GM21737 (cell line): ENCODE measurements around the gene HLA-DMA.

ENCODE experiments used
- ATAC-seq: cut with Tn5 transposase; IDR thresholded peaks from one replicate; pipeline ENCODE4 v1.9.1; 2021; ENCODE audit warnings: mild to moderate bottlenecking, moderate library complexity; ENCODE audit not compliant: unreplicated experiment

The HLA-DMA gene

DNA sequence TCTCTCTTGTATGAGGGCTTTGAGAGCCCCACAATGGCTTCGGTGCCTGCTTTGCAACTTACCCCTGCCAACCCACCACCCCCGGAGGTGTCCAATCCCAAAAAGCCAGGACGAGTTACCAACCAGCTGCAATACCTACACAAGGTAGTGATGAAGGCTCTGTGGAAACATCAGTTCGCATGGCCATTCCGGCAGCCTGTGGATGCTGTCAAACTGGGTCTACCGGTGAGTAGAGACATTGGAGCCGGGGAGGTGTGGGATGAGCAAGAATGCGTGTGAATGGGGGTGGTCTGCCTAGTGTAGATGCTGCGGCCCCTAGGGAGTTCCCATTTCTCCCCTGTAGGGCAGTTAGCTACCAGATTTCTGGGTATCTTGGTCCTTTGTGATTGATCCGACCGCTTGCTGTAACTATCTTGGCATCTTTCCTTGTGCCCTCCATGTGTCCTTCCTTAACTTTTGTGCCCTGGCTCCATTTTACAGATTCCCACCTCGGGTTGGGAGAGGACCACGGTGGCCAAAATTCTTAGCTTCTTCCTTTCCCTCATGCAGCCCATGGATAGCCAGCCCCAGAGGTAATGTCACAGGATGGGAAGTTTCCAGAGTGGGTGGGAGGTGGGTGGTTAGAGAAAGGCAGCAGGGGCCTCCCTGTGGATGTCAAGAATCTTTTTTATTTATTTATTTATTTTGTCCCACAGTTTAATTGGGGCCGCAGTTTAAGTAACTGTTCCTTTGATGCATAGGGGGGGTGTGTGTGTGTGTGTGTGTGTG, 21.8 kb upstream of the HLA-DMA start:
- no peak for ATAC-seq

DNA sequence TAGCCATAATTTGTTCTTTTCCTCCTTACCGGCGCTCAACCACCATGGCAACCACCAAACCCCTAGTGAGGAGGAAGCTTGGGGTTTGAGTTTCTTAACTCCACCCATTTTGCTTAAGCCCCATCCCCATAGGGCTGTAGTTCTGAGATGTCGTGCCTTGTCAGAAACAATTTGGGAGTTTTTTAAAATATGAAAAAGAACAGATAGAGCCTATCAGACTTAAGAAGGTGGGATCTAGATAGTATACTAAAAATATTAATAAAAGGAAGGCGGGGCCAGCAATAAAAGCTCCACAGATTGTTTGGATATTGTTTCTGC, 21.1 kb upstream of the HLA-DMA start:
- no peak for ATAC-seq

DNA sequence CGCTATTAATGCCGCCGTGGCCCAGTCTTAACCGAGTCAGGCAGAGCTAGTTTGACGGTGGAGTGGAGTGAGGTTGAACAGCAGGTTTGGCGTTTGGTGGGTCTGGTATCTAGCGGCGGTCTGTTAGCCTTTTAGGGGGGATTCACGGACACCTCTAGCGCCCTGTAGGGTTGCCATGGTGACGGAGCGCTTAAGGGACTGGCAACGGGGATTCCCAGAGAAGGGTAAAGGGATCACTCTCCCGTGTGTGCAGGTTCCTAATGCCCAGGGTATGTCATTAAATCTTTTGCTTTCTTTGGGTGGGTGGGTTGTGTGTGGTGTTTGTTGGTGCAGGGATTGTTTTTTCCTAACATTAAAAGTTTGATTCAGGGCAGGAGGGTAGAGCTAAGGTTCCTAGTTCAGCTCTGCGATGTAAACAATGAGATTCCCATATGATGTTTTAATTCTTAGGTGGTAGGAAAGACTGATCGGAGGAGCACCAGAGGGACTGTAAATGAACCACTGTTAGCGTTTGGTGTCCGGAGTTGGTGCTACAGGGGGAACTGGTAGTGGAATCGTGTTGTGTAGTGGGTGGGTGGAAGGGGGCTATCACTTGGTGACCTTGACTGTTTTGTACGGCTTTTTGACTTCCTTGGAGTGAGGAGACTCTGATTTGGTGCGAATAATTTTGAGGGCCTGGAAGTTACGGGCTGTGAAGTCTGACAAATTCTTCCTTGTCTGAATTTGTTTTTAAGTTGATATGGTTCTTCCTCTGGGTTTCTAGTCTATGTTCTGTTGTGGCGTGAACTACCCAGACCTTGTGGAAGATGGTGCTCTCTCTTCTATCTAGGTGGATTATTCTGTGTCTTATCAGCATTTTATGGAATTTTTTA, 20.5 kb upstream of the HLA-DMA start:
- ATAC-seq: no peak

DNA sequence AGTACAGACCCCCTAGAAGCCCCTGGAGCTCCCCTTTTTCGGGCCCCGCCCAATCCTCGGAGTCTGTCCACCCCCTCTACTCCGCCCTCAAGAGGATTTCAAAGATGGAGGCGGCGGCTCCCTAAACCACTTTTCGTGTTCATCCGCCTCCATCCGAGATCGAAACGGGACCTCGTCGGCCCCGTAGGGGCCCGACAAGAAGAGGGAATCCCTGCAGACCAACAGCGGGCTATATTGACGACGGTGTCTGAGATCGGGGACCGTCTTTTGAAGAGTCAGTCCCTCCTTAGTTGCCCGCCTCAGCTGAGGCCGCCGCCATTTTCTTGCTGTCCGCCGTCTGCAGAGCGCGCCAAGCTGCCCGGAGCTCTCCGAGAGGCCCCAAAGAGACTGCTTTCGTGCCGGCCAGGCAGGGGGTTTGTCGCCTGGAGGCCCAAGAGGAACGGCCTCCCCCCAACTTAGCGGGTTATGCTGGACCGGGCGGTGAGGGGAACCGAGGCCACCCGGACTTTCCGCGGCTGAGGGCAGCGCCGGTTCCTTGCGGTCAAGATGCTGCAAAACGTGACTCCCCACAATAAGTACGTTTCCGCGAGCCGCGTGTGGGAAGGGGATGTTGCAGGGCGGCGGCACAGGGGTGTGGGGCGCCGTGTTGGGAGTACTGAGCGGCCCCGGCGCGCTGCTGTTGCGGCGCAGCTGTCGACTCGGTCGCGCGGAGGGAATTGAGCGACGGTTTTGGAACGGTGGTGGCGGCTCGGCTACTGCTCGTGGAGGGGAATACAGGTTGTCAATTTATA, 19.7 kb upstream of the HLA-DMA start:
- no peak for ATAC-seq

DNA sequence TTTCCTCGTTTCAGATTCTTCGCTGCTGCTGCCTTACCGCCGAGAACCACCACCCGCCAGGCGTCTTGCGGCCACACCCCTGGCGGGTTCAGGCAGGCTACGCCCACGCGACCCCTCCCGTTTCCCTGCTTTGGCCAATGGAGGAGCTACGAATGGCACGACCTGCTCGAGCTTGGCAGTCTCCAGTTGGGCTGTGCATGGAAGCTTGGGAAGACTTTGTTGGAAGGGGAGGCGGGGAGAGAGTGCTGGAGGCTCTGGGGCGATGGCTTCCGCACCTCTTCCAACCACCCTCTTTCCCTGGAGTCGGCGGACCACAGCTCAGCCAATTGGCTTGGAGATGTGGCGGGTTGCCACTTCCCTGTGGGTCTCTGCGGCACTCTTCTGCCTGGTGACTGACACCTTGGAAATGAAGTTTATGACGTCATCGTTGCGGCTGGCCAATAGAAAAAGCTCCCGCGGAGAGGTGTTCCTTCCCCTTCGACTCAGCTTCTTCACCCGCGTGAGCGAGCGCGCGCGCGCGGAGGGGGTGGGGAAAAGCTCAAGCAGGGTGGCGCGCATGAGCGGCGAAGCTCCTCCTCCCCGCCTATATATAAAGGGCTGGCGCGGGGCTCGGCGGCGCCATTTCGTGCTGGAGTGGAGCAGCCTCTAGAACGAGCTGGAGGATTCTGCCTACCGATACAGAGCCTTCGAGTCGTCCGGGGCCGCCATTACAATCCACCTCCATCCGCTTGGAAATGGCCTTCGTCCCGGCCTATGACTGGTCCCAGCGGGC, 18.9 kb upstream of the HLA-DMA start:
- ATAC-seq: peak; percentile 40

DNA sequence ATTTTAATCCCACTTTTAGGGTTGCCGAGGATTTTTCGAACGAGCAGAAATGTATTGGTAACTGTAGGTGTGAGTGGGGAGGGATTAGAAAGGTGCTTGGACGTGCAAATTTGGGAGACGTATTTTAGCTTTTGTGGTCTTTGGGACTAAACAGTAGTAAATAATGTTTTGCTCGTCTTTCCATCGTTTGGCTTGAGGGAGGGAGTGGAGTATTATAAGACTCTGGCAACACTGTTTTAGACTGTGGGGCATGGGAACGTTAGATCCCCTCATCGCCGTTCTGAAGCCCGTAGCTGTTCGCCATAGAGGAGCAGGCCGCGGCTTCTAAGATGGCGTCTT, 18.3 kb upstream of the HLA-DMA start:
- ATAC-seq: no peak

DNA sequence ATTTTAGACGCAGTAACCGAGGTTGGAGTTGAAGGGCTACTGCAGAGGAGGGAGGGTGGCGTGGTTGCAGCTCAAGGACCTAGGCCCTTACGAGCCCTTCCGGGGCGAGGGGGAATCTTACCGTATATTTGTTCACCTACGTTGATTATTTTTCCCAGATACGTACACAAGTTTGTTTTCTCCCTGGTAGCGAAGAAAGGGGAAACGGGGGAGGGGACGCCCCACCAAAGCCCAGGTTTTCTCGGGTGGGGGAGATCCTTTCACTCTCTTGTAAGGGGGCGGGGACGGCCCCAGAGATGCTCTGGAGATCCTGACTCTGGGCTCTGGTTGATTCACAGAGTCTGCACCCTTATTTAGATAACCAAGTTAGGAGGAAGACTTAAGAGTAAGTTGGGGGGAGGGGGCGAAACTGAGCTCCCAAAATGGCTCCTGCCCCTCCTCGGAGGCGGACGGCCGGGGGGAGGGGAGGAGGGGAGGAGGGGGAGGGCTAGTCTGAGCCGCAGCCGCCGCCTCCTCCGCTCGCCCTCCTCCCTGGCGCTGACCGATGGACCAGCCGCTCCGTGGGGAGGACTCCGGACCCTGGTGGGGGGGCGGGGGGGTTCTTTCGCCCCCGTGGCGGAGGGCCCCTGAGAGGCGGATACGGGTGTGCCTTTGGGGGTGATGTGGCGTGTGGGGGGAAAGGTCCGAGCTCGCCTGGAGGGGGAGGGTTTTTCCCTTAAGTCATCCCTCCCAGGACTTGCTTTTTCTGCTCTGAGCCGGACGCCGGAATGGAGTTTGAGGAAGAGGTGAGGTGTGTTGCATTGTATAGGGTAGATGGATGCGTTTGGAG, 17.7 kb upstream of the HLA-DMA start:
- no peak for ATAC-seq

DNA sequence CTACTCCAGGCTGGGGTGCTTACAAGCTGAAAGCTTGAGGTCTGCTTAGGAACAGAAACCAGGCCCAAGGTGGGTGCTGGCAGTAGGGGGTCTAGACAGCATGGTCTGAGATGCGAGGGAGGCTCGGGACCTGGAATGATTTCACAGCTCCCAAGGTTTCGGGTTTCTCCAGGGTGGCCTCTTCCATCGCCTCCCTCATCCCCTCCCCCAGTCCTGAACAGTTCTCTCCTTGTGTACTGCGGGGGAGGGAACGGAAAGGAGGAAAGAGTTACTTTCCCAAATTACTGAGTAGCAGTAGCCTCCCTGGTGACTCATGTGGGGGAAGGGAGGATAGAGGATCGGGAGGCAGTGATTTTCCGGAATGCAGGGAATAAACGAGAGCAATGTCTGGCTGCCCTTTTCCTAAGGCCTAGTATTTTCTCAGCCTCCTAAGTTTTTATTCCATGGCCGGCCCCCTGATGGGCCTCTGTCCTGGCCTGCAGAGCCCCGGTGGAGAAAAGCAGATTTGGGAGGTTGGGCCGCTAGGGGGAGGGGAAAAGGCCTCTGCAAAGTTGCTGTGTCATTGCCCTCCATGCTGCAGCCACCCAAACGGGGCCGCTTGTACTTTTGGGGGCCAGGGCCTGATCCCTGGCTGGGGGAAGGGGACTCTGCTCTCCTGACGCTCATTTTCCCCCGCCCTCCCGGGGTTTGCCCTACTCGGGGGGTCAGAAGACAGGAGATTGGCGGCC, 17.0 kb upstream of the HLA-DMA start:
- no peak for ATAC-seq

DNA sequence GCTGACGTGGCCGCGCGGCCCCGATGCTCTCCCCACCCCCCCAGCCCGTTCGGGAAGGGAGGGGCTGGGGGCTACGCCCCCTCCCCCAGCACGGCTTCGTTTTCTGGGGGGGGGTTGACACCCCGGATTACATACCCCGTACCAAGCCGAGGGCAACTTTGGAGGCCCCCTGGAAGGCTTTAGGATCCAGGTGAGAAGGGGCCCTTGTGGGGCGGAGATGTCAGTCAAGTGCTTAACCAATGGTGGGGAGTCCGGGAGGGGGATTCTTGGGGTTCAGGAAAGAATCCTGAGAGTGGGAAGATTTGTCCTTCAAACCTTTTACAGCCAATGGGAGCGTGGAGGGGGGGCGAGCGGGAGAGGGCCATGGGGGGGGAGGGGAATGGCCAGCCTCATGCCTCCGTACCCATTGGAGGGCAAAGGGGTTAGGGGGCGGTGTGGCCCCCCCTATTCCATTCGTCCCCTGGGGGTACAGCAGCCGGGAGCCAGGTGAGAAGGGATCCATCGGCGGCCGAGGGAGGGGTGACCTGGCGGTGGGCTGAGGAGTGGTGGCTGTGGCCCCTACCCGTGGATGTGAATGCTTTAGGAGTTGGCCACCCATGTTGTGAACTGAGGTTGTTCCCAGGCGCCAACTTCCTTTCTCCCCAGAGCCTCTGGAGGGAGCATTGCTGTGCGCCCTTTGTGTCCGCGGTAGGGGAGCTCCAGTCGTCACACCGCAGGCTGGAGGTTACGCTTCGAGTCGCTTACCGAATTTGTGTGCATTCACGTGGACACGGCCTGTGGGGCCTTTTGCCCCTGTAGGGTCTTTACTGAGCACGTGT, 16.2 kb upstream of the HLA-DMA start:
- ATAC-seq: no peak

DNA sequence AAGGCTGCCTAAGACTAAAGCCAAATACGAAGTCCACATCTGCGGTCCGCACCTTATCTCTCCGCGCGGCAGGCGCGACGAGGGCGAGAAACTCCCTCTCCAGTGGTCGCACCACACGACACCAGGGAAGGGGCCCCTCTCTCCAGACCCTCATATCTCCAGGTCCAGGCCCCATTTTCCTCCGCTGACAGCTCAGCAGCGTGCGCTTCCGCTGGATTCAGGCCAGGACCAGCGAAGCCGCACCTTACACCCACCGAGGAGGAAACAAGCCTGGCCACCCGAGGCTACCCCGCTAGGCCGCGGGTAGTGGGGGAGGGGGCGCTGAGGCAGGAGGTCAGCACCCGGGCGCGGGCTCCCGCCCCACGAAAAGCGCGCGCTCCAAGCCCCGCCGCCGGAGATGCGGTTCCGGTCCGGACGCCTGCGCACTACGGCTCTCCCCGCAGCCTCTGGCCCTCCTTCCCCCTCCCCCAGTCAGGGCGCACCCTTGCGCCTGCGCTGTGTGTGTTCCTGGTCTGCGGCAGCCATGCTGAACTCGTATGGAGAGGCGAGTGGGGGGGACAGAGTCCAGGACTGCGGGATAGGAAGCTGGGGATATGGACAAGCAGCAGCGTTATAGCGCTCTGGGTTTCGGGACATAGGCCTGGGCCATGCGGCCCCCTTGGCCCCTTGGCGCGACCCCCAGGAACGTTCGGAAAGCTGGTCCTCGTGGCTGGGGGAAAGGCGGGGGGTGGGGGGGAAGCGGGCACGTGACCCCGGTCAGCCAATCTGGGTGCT, 15.4 kb upstream of the HLA-DMA start, which contains the start of gene BRD2:
TSS of gene BRD2 (plus strand) at position 502 of the 774 bp plus-strand sequence. CDS start 4,305 bp downstream, outside the sequence.
- ATAC-seq: peak; percentile 37

DNA sequence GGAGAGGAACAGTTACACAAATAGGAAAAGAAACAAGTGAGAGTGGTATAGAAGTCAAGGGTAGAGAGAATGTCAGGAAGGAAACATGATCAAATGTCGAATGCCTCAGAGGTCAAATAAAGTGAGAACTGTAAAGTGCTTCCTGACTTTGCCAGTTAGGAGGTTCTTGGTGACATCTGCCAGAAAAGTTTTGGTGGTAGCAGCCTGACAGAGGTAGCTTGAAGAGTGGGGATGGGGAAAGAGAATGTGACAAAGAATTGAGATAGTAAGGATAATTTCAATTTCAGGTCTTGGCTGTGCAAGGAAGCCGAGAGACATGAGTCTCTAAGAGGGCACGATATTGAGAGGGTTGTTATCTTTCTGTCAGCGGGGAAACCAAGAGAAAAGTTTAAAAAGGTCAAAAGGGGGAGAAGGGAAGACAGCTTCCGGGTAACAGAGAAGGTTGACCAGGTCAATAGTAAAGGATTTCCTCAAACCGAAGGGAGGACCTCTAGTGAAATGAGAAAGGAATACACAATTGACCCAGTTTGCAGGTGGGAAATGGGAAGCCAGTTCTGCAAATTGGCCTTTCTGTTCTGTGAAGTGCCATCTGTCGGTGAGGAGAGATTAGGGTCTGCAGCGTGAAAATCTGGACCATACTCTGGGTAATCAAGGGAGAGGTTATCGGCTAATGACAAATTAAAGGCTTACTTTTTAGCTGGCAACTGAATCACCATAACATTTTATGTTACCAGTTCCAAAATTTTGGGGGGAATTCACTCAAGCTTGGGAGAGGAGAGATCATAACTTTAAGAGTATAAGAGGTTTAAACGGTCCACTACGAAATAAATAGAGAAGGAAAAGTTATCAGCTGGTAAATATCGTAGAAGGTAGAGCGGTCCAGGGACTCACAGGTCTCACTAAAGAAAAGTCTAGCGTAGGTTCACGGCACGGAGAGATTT, 14.5 kb upstream of the HLA-DMA start:
- no peak for ATAC-seq

DNA sequence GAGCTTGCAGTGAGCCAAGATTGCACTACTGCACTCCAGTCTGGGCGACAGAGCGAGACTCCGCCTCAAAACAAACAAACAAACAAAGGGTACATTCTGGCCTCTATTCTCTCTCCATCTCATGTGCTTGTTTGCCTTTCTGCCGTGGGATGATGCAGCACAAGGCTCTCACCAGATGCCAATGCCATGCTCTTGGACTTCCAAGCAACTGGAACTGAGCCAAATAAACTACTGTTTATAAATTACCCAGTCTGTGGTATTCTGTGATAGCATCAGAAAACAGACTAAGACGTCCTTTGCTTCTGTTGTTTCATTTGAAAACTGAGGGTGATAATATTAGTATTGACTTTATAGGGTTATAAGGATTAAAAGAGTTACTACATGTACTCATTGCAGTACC, 11.9 kb upstream of the HLA-DMA start:
- no peak for ATAC-seq

DNA sequence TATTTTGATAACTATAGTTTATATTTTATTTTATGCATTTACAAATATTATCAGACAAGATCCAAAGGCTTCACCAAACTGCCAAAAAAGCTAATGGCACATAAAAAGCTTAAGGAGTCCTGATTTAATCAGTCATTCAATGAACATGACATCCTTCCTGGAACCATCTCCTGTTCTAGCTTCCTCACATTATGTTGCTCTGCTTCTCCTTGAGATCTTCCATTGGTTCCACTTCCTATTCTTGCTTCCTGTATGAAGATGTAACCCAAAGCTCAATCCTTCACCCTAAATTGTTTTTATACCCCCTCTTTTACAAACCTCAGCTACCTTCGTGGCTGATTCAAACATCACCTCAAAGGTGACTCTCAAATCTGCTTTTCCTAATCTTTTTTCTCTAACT, 11.0 kb upstream of the HLA-DMA start:
- ATAC-seq: no peak

DNA sequence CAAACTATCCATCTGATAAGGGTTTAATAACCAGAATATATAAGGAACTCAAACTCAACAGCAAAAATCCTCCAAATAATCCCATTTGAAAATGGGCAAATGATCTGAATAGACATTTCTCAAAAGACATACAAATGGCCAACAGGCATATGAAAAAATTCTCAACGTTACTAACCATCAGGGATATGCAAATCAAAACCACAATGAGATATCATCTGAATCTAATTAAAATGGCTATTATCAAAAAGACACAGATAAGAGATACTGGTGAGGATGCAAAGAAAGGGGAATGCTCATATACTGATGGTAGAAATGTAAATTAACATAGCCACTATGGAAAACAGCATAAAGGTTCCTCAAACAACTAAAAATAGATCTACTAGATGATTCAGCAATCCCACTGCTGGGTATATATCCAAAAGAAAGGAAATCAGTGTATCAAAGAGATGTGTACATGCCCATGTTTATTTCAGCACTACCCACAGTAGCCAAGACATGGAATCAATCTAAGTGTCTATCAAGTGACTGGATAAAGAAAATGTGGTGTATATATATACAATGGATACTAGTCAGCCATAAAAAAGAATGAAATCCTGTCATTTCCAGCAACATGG, 9.4 kb upstream of the HLA-DMA start:
- no peak for ATAC-seq

DNA sequence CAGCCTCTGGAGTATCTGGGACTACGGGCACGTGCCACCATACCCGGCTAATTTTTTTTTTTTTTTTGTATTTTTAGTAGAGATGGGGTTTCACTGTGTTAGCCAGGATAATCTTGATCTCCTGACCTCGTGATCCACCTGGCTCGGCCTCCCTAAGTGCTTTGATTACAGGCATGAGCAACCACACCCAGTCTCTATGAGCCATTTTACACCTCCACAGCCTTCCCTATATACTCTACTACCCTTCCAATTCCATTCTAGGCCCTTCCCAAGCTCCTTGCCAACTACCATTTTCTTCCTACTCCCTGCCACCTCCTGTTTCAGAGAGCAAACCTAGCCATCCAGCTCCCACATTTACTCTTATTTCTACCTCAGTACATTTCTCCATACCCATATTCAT, 7.7 kb upstream of the HLA-DMA start:
- ATAC-seq: no peak

DNA sequence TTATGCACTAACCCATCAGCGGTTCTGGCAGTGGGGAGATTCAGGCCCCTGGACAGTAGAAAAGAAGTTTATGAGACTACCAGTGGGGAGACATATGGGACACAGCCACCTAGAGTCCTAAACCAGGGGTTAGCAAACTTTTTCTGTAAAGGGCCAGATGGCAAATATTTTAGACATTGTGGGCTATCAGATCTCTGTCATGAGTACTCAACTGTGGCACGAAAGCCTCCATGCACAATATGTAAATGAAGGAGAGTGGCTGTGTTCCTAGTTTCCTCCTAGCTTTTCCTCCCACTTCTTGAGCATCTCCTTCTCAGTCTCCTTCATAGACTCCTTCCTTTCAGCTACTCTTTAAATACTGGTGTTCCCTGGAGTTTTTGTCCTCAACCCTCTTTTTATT, 3.3 kb upstream of the HLA-DMA start:
- ATAC-seq: no peak
